NCI-H2196 (cell line): ENCODE results near the gene SLC22A4.
A peak's percentile ranks its signal among the peaks of the same experiment; 100 is the strongest.

ENCODE experiments used
- DNase-seq: peaks from one replicate; lab custom pipeline; 2025; ENCODE audit not compliant: unreplicated experiment; lab: John Stamatoyannopoulos, UW

The SLC22A4 gene

GRCh38 chr5:132389585-132390286 lies 95.5 kb downstream of the SLC22A4 start:
- peak; percentile 15 for DNase-seq

GRCh38 chr5:132391247-132391646 lies 97.1 kb downstream of the SLC22A4 start:
- DNase-seq = no peak

GRCh38 chr5:132391870-132392269 lies 97.7 kb downstream of the SLC22A4 start:
- DNase-seq = no peak

GRCh38 chr5:132392411-132392810 lies 98.2 kb downstream of the SLC22A4 start:
- DNase-seq = no peak

GRCh38 chr5:132392978-132393825 lies 99.0 kb downstream of the SLC22A4 start:
- DNase-seq = no peak
